Frontal cortex (tissue), 4 donors: ENCODE data around the gene PHLPP1. TPM values are rescaled to one million over a fixed set of nuclear protein-coding genes. Genes with fewer than 3 reads are reported as not detected.

Experiments used
- DNase-seq, 2 donors: peaks; one replicate each; pipeline ENCODE4 v3.0.0; 2012; ENCODE audit warnings: low spot score in 2 of 2
- FAIRE-seq: peaks from 2 replicates; lab custom pipeline; 2012; peaks lifted over from hg19 to GRCh38; lab: Jason Lieb, UNC
- small RNA-seq: library from RNA; depleted of rRNA; stranded (forward); fragments of <200 nt; gene quantifications from one replicate; pipeline ENCODE3, GENCODE V24; 2014
- total RNA-seq: library from RNA; depleted of rRNA; stranded (reverse); fragments of >200 nt; gene quantifications from one replicate; pipeline ENCODE4 v1.2.3, GENCODE V29; 2014
- donor health status: control.
- donor health status: control.
- donor health status: control.

PHLPP1 gene
- total RNA-seq, 1 donor from 2014 or later: 16.3 TPM

GRCh38 chr18:63017977-63018376 is 302.6 kb downstream of the PHLPP1 start:
- DNase-seq: no peak
- FAIRE-seq: no peak

- DNase-seq (no peak), FAIRE-seq (no peak)
Measured at GRCh38 chr18:63022429-63023022, 307.2 kb downstream of the PHLPP1 start.

DNA sequence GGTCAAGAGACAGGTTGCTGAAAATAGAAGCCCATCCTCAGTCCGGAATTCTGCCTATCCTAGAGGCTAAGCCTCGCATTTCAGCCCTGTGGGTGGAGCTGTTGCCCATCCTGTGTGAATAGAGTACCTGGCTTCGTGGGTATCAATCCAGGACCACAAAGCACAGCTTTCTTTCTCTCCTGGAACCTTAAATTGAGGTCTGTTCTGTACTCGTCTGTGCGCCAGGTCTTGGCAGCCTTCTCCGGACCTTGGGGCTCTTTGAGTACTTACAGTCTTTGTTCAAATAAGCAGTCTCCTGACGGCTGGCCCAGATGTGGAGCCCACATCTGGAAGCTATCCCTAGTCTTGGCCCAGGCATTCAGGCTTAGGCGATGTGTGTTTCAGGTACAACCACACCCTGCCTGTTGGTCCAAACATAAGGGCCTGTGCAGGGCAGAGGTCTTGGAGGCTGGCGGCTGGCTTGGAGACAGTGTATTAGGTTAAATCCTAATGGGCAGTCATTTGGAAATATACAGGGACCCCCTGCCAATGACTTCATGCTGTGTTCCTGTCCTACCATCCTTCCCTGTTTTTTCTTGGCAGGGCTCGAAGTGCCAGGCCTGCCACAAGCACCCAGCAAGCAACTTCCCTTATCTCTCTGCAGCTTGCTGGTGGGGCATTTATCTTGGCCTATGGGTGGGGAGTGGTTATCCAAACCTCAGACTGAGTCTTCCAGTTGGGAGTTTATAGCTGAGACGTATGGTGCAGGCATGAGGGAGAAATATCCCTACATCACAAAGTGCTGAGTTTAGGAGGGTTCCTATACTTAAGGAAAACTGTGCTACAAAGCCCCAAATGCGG is 310.1 kb downstream of the PHLPP1 start:
- no peak for FAIRE-seq

GRCh38 chr18:63028380-63028779 is 313.0 kb downstream of the PHLPP1 start:
- no peak for DNase-seq
- FAIRE-seq: no peak

More for the DNA sequence above, 310.1 kb downstream of the PHLPP1 start:
- DNase-seq: no peak

Small RNA genes lying within 50 kb of the gene (small RNA-seq; reads per million reads assigned to genes)
- not detected for gene RNU6-142P

Other genes starting within 250 kb of the PHLPP1 start
- 13.5 TPM for gene ZCCHC2, start 192.5 kb upstream of the PHLPP1 start, total RNA-seq